A673 (cell line): ENCODE results near the gene ABCG8. TPM values are rescaled to one million over a fixed set of nuclear protein-coding genes. Genes with fewer than 3 reads are reported as not detected.
"Not testable (repeated sequence)": the region's sequence is repeated elsewhere in the genome, so short reads cannot be mapped to it uniquely, and the experiment has no call there.

Experiments used
- BruUV-seq: library from RNA; stranded (reverse); fragments of 400-500 nt; replicated peaks from 2 replicates; lab custom pipeline; 2021; lab: Mats Ljungman, UMichigan
- CTCF ChIA-PET: fragments of 300-600 bp; sonication (Branson Sonifier 250); formaldehyde crosslinking; loops from one replicate; lab custom pipeline; 2022; ENCODE audit warnings: antibody characterized with exemption; lab: Charles Lee
- POLR2A ChIA-PET: fragments of 300-600 bp; sonication (Branson Sonifier 250); formaldehyde crosslinking; loops from one replicate; lab custom pipeline; 2022; ENCODE audit warnings: antibody characterized with exemption; ENCODE audit not compliant: low non-redundant PET; lab: Charles Lee
- DNase-seq: peaks from one replicate; pipeline ENCODE4 v3.0.0-alpha.2; 2015; ENCODE audit warnings: low spot score
- H3K27ac ChIP-seq: fragments of 200-600 bp; sonication (generic); 2 replicates; pipeline ENCODE4 v1.5.1; 2016; ENCODE audit warnings: mixed run types, low read depth, mild to moderate bottlenecking, mixed read lengths, antibody characterized with exemption, low read length; ENCODE audit not compliant: poor library complexity, severe bottlenecking
- H3K27me3 ChIP-seq: fragments of 200-600 bp; sonication (generic); replicated peaks from 2 replicates; pipeline ENCODE4 v1.6.1; 2017; ENCODE audit warnings: mixed run types, low read depth, mild to moderate bottlenecking, mixed read lengths, antibody characterized with exemption, low read length; ENCODE audit not compliant: insufficient read depth, poor library complexity
- H3K36me3 ChIP-seq: fragments of 200-600 bp; sonication (generic); 2 replicates; pipeline ENCODE4 v1.6.1; 2016; ENCODE audit warnings: mixed run types, mild to moderate bottlenecking, mixed read lengths, antibody characterized with exemption, low read length; ENCODE audit not compliant: insufficient read depth, poor library complexity, severe bottlenecking
- H3K4me1 ChIP-seq: fragments of 200-600 bp; sonication (generic); 2 replicates; pipeline ENCODE4 v1.6.1; 2017; ENCODE audit warnings: mixed run types, mild to moderate bottlenecking, mixed read lengths, antibody characterized with exemption, low read length; ENCODE audit not compliant: insufficient read depth, poor library complexity, severe bottlenecking
- H3K4me3 ChIP-seq: fragments of 200-600 bp; sonication (generic); 2 replicates; pipeline ENCODE4 v1.5.1; 2016; ENCODE audit warnings: low read depth, mixed run types, mild to moderate bottlenecking, mixed read lengths, low read length; ENCODE audit not compliant: poor library complexity, severe bottlenecking
- H3K9me3 ChIP-seq: fragments of 200-600 bp; sonication (generic); 2 replicates; pipeline ENCODE4 v1.6.1; 2016; ENCODE audit warnings: mixed run types, low read depth, mild to moderate bottlenecking, mixed read lengths, antibody characterized with exemption, low read length; ENCODE audit not compliant: poor library complexity, severe bottlenecking
- EZH2 ChIP-seq: fragments of 200-600 bp; sonication (generic); IDR thresholded peaks from 2 replicates; pipeline ENCODE4 v1.6.1; 2017; ENCODE audit warnings: borderline replicate concordance, low read depth, mild to moderate bottlenecking, mixed read lengths, antibody characterized with exemption, low read length; ENCODE audit not compliant: poor library complexity, severe bottlenecking
- intact Hi-C: fragments of 100-400 bp; cut with micrococcal nuclease; formaldehyde crosslinking; loops from one replicate; pipeline ENCODE4 v1.10.0; 2022; ENCODE audit not compliant: unreplicated experiment
- total RNA-seq: library from RNA; stranded (reverse); gene quantifications from 2 replicates; pipeline ENCODE4 v1.2.3, GENCODE V29; 2021
- TF ChIP-seq, protein P1 (sequence below): fragments of 300-800, 200-600 bp; sonication (generic); conservative IDR thresholded peaks from 2 replicates; pipeline ENCODE4 v1.5.1; 2017; ENCODE audit warnings: low read depth, mild to moderate bottlenecking, antibody characterized with exemption, low read length, moderate library complexity, mixed read lengths

ABCG8 gene
- total RNA-seq, 1 experiment from 2014 or later: not detected

DNA sequence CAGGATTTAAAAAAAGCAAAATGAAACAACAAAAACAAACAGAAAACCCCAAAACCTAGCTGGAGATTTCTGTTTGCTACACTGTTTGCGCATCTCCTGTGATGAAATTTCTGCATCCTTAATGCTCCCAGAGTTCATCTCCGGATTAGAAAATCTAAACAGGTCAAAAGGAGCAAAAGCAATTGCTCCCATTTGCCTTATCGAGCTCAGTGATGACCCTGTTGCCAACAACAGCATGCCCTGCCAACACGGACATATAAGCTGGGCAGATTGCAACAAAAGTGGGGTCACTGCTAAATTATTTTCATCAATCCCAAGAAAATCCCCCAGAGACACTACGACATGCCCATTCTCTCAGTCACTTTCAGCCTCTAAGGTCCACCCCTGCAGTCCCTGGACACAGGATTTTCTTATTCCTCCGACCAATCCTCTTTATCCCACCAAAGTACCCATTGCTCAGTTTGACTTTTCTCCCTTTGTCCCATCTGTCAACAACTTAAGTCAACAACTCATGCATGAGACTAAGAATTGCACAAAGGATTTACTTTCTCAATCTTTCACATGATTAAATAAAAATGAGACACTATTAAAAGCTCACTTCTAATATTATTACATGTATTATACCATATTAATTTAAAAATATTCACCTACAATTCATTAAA lies 67.8 kb downstream of the ABCG8 start:
- BruUV-seq: no TSS peak
- CTCF ChIA-PET: no interaction called here
- H3K36me3 ChIP-seq: peaks cover 55% of the 10 kb centered on the region
- DNase-seq: no peak
- H3K27ac ChIP-seq: no peak overlapping the region
- H3K4me1 ChIP-seq: peaks cover 2% of the 10 kb centered on the region
- POLR2A ChIA-PET: no interaction called here
- H3K9me3 ChIP-seq: no peaks in the 10 kb centered on the region
- TF ChIP-seq, protein P1, sequence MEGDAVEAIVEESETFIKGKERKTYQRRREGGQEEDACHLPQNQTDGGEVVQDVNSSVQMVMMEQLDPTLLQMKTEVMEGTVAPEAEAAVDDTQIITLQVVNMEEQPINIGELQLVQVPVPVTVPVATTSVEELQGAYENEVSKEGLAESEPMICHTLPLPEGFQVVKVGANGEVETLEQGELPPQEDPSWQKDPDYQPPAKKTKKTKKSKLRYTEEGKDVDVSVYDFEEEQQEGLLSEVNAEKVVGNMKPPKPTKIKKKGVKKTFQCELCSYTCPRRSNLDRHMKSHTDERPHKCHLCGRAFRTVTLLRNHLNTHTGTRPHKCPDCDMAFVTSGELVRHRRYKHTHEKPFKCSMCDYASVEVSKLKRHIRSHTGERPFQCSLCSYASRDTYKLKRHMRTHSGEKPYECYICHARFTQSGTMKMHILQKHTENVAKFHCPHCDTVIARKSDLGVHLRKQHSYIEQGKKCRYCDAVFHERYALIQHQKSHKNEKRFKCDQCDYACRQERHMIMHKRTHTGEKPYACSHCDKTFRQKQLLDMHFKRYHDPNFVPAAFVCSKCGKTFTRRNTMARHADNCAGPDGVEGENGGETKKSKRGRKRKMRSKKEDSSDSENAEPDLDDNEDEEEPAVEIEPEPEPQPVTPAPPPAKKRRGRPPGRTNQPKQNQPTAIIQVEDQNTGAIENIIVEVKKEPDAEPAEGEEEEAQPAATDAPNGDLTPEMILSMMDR: no peak
- no peak for TF ChIP-seq EZH2
- H3K27me3 ChIP-seq: no peaks in the 10 kb centered on the region
- H3K4me3 ChIP-seq: no peak overlapping the region
- intact Hi-C loops: no loop called here

DNA sequence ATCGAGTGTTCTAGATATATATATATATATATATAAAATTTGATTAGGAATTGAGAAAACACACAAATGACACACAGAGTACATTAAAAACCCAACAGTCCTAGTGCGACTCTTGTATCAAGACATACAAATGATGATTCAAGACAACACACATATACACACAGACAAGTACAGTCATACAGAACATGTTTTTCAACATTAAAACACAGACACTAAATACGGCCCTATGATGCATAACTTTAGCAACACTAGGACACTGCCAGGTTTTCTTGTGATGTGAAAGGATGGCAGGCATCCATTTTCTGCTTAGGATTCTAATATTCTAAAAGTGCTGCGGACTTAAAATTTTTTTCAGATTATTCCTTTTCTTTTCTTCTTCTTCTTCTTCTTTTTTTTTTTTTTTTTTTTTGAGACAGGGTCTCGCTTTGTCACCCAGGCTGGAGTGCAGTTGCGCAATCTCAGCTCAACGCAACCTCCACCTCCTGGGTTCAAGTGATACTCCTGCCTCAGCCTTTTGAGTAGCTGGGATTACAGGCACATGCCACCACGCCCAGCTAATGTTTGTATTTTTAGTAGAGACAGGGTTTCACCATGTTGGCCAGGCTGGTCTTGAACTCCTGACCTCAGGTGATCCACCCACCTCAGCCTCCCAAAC lies 72.5 kb downstream of the ABCG8 start:
- H3K4me1 ChIP-seq, H3K4me3 ChIP-seq, DNase-seq, H3K27me3 ChIP-seq, intact Hi-C loops, H3K27ac ChIP-seq, H3K9me3 ChIP-seq, POLR2A ChIA-PET, CTCF ChIA-PET, BruUV-seq: not testable (repeated sequence)
- H3K36me3 ChIP-seq: peaks cover 46% of the 10 kb centered on the region

DNA sequence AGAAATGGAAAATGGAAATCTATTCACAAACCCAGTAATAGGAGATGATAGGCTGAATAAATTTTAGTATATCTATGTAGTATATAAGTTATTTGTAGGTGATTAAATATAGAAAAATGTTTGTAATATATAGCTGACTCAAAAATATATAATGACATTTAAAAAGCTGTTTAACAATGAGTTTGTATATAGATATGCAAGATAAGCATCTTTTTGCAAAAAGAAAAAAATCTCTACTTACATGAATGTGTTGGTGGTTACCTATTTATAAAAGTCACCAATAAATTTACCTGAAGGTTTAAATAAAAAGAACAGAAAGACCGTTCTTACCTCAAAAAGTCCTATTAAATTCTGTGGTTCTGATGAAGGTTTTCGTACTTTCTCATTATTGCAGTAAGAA lies 85.7 kb downstream of the ABCG8 start:
- no peaks in the 10 kb centered on the region for H3K9me3 ChIP-seq
- H3K4me3 ChIP-seq: no peak overlapping the region
- H3K4me1 ChIP-seq: no peaks in the 10 kb centered on the region
- H3K27ac ChIP-seq: no peak overlapping the region
- ChIA-PET POLR2A (no interaction called here), CTCF (no interaction called here)
- TF ChIP-seq EZH2: no peak
- TF ChIP-seq, protein P1: no peak
- peaks cover 46% of the 10 kb centered on the region for H3K36me3 ChIP-seq
- no peaks in the 10 kb centered on the region for H3K27me3 ChIP-seq
- DNase-seq: no peak
- intact Hi-C loops: no loop called here
- BruUV-seq: no TSS peak
